Ovary (tissue), 9 donors: ENCODE measurements around the gene PRKCI. TPM values are rescaled to one million over a fixed set of nuclear protein-coding genes. Genes with fewer than 3 reads are reported as not detected.
A peak's percentile ranks its signal among the peaks of the same experiment; 100 is the strongest.
"Not testable (repeated sequence)": the region's sequence is repeated elsewhere in the genome, so short reads cannot be mapped to it uniquely, and the experiment has no call there.

ENCODE experiments used
- DNase-seq, 5 donors: peaks; one replicate each; pipeline ENCODE4 v3.0.0-alpha.2; 2019 to 2020
- H3K27ac ChIP-seq, 2 donors: fragments of 200-600 bp; one replicate each; pipeline versions ENCODE4 v1.5.1 to v1.8.0; 2019 to 2022
- H3K27me3 ChIP-seq: fragments of 200-600 bp; one replicate; pipeline ENCODE4 v1.8.0; 2022
- H3K36me3 ChIP-seq: fragments of 200-600 bp; sonication (generic); one replicate; pipeline ENCODE4 v1.5.1; 2019
- H3K4me1 ChIP-seq: one replicate; pipeline ENCODE4 v1.8.1; 2013; ENCODE audit warnings: mild to moderate bottlenecking, moderate library complexity; ENCODE audit not compliant: insufficient read depth
- H3K4me3 ChIP-seq: fragments of 200-600 bp; sonication (generic); one replicate; pipeline ENCODE4 v1.5.1; 2017
- H3K9me3 ChIP-seq, 2 donors: fragments of 200-600 bp in 1 of 2; sonication (generic) in 1 of 2; one replicate each; pipeline versions ENCODE4 v1.5.1 to v1.8.1; 2013 to 2019; ENCODE audit warnings: mild to moderate bottlenecking in 1 of 2, moderate library complexity in 1 of 2
- CTCF ChIP-seq, 3 donors: fragments of 450-650 bp in 2 of 3; fragments of 200-600 bp in 1 of 3; IDR thresholded peaks; one replicate each; pipeline versions ENCODE4 v1.5.1 to v1.8.0; 2016 to 2022; ENCODE audit warnings: antibody characterized with exemption in 3 of 3, mild to moderate bottlenecking in 1 of 3
- EP300 ChIP-seq: sonication (generic); formaldehyde crosslinking; IDR thresholded peaks from one replicate; pipeline ENCODE4 v1.6.1; 2017; ENCODE audit warnings: antibody characterized with exemption
- POLR2A ChIP-seq: fragments of 450-650 bp; IDR thresholded peaks from one replicate; pipeline ENCODE4 v1.6.1; 2017; ENCODE audit warnings: antibody characterized with exemption, mild to moderate bottlenecking, moderate library complexity
- WGBS, 3 donors: extraction: QIAGEN DNeasy Blood & Tissue Kit in 1 of 3; methylation state at CpG; one replicate each; pipeline versions ENCODE4 v1.1.5 to v1.1.7; 2013 to 2017; 5-methylcytosine and 5-hydroxymethylcytosine counted together
- intact Hi-C, 4 donors: fragments of 100-400 bp; cut with DNase I; formaldehyde crosslinking; loops; one replicate each; pipeline versions ENCODE4 v1.11.0 to v1.15.1; 2022 to 2023
- polyA plus RNA-seq, 2 donors: library from polyadenylated mRNA; stranded (reverse); fragments of 200-250 nt in 1 of 2; fragments of 350-450 nt in 1 of 2; fragmentation: Illumina TruSeq in 1 of 2; extraction: RNeasy Lipid Tissue Mini Kit (QIAGEN cat#74804) in 1 of 2; gene quantifications; one replicate each; pipeline ENCODE4 v1.2.3, GENCODE V29; 2013 to 2014
- total RNA-seq, 7 donors: library from RNA; depleted of rRNA in 2 of 7; stranded (reverse); fragments of >200 nt in 2 of 7; fragmentation: NEBNext Ultra II Directional in 3 of 7; extraction: Animal tissue kit (Norgen Biotek cat#: 25700) in 3 of 7; gene quantifications; one replicate each; pipeline versions ENCODE4 v1.1.0 to v1.2.4, GENCODE V29; 2016 to 2023
- donor health status: DM: no; HTN: no; CAD: no; lungs with moderate emphysema.
- donor health status: DM: no; HTN: no; CAD: no.
- donor health status: Bipolar disorder and iron deficiency.
- donor health status: DM: yes; HTN: yes; CAD: no.
- donor health status: DM: no; HTN: no; CAD: no.
- donor health status: DM: yes; HTN: yes; CAD: no.

The PRKCI gene
- total and polyA plus RNA-seq, 9 donors = 15.5 to 62.4 (median 36.1) TPM

- intact Hi-C loops = loop anchor here in 2 of 4 donors (10.0 kb wide), 3 partner anchors 174 to 684 kb away; partner anchors contain the start of genes SKIL (in 2 of the 2) and CLDN11 (in 1 of the 2)
Observed at GRCh38 chr3:170180908-170181885, 41.0 kb upstream of the PRKCI start, which contains the start of gene PHC3. Gene PHC3, minus strand, starts transcription at chr3:170181733. Its CDS starts 18 bp downstream, at chr3:170181715.

DNA sequence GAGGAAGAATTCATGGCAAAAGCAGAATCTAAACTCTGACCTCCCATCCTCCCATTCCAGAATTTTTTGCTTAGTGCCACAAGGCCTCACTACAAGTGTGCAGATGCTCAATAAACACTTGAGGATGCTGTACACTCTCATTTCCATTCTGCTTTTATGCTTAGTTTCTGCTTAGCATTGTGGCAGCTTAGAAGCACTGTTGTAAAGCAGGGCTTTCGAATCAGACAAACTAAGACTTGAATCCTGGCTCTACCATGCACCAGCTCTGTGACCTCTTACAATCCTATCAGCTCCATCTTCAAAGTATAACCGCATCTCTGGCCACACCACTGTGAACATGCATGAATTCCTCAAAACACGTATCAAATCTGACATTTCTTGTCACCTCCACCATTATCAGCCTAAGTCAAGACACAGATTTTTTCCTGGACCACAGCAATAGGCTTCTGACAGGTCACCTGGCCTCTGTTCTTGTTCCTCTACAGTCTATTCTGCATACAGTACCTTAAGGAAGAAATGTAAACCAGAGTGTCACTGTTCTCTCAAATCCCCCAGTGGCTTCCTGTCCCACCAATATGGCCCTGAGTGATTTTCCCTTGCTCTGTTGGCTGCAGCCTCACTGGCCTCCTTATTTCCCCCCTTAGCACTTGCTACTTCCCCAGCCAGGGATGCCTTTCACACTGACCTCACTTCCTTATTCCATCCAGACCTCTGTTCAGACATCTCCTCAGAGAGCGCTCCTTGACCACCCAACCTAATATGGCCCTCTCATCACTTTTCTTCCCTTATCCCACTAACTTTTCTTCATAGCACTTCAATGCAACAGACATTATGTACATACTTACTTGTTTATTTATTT lies 32.6 kb upstream of the PRKCI start:
- no peaks in the 10 kb centered on the region for H3K27me3 ChIP-seq
- TF ChIP-seq POLR2A = no peak
- TF ChIP-seq EP300 = no peak
- TF ChIP-seq CTCF (IDR thresholded peaks at IDR 0.05) = no peak
- no peaks in the 10 kb centered on the region for H3K9me3 ChIP-seq
- H3K27ac ChIP-seq = no peak overlapping the region
- 83 to 84% (median 83%) methylated on average over 4 of the region's 4 CpGs for WGBS, 3 donors
- H3K4me3 ChIP-seq = no peak overlapping the region
- DNase-seq = no peak
- no peaks in the 10 kb centered on the region for H3K36me3 ChIP-seq
- intact Hi-C loops = loop anchor here in 2 of 4 donors (5.0 to 10.0 kb wide), 4 partner anchors 33 to 675 kb away; partner anchors contain the start of genes SKIL (in 2 of the 2), CLDN11 (in 1 of the 2) and PRKCI (in 1 of the 2)
- H3K4me1 ChIP-seq = no peaks in the 10 kb centered on the region

More at GRCh38 chr3:170180908-170181885, 41.0 kb upstream of the PRKCI start, which contains the start of gene PHC3:
- peak; percentile 86 for TF ChIP-seq POLR2A
- peak in 2 of 3 donors; percentile 47 to 49 for TF ChIP-seq CTCF (IDR thresholded peaks at IDR 0.05)
- TF ChIP-seq EP300 = no peak
- peak; percentile 90 to 95 (median 93) for DNase-seq
- Histone ChIP-seq H3K4me1 (peaks cover 4% of the 10 kb centered on the region), H3K27me3 (no peaks in the 10 kb centered on the region), H3K27ac (peak within 1 kb of the TSS; percentile 82 to 83), H3K4me3 (peak within 1 kb of the TSS; percentile 75), H3K36me3 (no peaks in the 10 kb centered on the region), H3K9me3 (no peaks in the 10 kb centered on the region)
- WGBS, 3 donors = 0 to 1% (median 1%) methylated on average over 69 to 71 of the region's 71 CpGs

GRCh38 chr3:170195759-170196158 lies 26.5 kb upstream of the PRKCI start:
- 67 to 75% (median 71%) methylated on average over 3 of the region's 3 CpGs for WGBS, 3 donors
- intact Hi-C loops, DNase-seq, H3K4me3 ChIP-seq, H3K36me3 ChIP-seq, H3K9me3 ChIP-seq, H3K27ac ChIP-seq, H3K27me3 ChIP-seq, H3K4me1 ChIP-seq: not testable (repeated sequence)

- 93 to 94% (median 94%) methylated on average over 3 of the region's 3 CpGs for WGBS, 3 donors
- H3K27ac ChIP-seq = no peak overlapping the region
- H3K4me3 ChIP-seq = no peak overlapping the region
- intact Hi-C loops = no loop called here
- H3K27me3 ChIP-seq = no peaks in the 10 kb centered on the region
- no peaks in the 10 kb centered on the region for H3K4me1 ChIP-seq
- H3K9me3 ChIP-seq = no peaks in the 10 kb centered on the region
- H3K36me3 ChIP-seq = no peaks in the 10 kb centered on the region
- TF ChIP-seq EP300 (no peak), POLR2A (no peak), CTCF (IDR thresholded peaks at IDR 0.05) (no peak)
- DNase-seq = no peak
Observed at GRCh38 chr3:170196833-170197232, 25.4 kb upstream of the PRKCI start.
